HepG2 (cell line): ENCODE results near the gene ZNF653. TPM values are rescaled to one million over a fixed set of nuclear protein-coding genes. Genes with fewer than 3 reads are reported as not detected.

Experiments
- FOSL1 ChIP-seq: sonication (generic); formaldehyde crosslinking; IDR thresholded peaks from 2 replicates; pipeline ENCODE4 v1.9.0; 2021; ENCODE audit warnings: missing genetic modification reagents, borderline replicate concordance
- KLF13 ChIP-seq: sonication (generic); formaldehyde crosslinking; IDR thresholded peaks from 2 replicates; pipeline ENCODE4 v1.4.0; 2020; ENCODE audit warnings: mild to moderate bottlenecking, missing genetic modification reagents
- ZNF251 ChIP-seq: sonication (generic); formaldehyde crosslinking; IDR thresholded peaks from 2 replicates; pipeline ENCODE4 v1.9.0; 2021; ENCODE audit warnings: mild to moderate bottlenecking, missing genetic modification reagents
- ZNF44 ChIP-seq: sonication (generic); formaldehyde crosslinking; IDR thresholded peaks from 2 replicates; pipeline ENCODE4 v1.5.1; 2020; ENCODE audit warnings: mild to moderate bottlenecking, missing genetic modification reagents
- ZNF460 ChIP-seq: sonication (generic); formaldehyde crosslinking; IDR thresholded peaks from 2 replicates; pipeline ENCODE4 v1.5.1; 2020; ENCODE audit warnings: missing genetic modification reagents, mild to moderate bottlenecking, borderline replicate concordance
- polyA plus RNA-seq, 8 experiments: library from polyadenylated mRNA; depleted of rRNA in 3 of 8; stranded (reverse) in 7 of 8; unstranded in 1 of 8; fragments of >200 nt; fragmentation: Illumina TruSeq in 4 of 8; extraction: Trizol in 4 of 8; gene quantifications; 2 replicates each; pipeline versions ENCODE4 v1.2.1 to v1.2.3, GENCODE V29; 2011 to 2016; ENCODE audit warnings: low read depth in 4 of 8, missing spikeins in 1 of 8, mixed read lengths in 1 of 8; ENCODE audit not compliant: insufficient read depth in 1 of 8
- total RNA-seq, 5 experiments: library from RNA; depleted of rRNA; stranded (reverse); fragments of >200 nt; fragmentation: Illumina TruSeq; extraction: Trizol; gene quantifications; 2 replicates each; pipeline ENCODE4 v1.2.3, GENCODE V29; 2016; ENCODE audit warnings: low read depth in 1 of 5
- TF ChIP-seq, protein P1 (sequence below): sonication (generic); formaldehyde crosslinking; IDR thresholded peaks from 2 replicates; pipeline ENCODE4 v1.5.1; 2020; ENCODE audit warnings: mild to moderate bottlenecking, missing genetic modification reagents, moderate library complexity
- TF ChIP-seq, protein P2 (sequence below): sonication (generic); formaldehyde crosslinking; IDR thresholded peaks from 2 replicates; pipeline ENCODE4 v1.4.0; 2020; ENCODE audit warnings: missing genetic modification reagents, mild to moderate bottlenecking, borderline replicate concordance
- TF ChIP-seq, protein P3 (sequence below): sonication (generic); formaldehyde crosslinking; IDR thresholded peaks from 2 replicates; pipeline ENCODE4 v1.8.1; 2022; ENCODE audit warnings: low read depth, mild to moderate bottlenecking, missing genetic modification reagents
- TF ChIP-seq, protein P4 (sequence below): IDR thresholded peaks from 2 replicates; pipeline ENCODE4 v1.6.1; 2016; ENCODE audit warnings: missing compliant biosample characterization, missing genetic modification reagents, borderline replicate concordance
- TF ChIP-seq, protein P5 (sequence below): sonication (generic); formaldehyde crosslinking; IDR thresholded peaks from 2 replicates; pipeline ENCODE4 v1.5.0; 2020; ENCODE audit warnings: mild to moderate bottlenecking, missing genetic modification reagents

ZNF653 gene
- total and polyA plus RNA-seq, 2 of the 13 experiments (the other 11 are each of a cell fraction or from before 2014, with no cell fraction given), result 4.7 to 7.1 TPM

DNA sequence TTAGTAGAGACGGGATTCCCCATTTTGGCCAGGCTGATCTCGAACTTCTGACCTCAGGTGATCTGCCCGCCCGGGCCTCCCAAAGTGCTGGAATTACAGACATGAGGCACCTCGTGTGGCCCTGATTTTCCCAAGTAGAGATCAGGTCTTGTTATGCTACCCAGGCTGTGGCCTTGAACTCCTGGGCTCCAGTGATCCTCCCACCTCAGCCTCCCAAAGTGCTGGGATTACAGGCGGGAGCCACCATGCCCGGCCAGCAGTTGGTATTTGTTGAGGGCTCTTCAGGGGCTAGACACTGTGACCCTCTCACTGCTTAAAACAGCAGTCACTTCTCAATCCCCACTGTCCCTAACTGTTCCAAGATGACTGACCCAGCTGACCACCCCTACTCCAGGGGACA is 16.3 kb downstream of the ZNF653 start (continued):
- TF ChIP-seq, protein P1, sequence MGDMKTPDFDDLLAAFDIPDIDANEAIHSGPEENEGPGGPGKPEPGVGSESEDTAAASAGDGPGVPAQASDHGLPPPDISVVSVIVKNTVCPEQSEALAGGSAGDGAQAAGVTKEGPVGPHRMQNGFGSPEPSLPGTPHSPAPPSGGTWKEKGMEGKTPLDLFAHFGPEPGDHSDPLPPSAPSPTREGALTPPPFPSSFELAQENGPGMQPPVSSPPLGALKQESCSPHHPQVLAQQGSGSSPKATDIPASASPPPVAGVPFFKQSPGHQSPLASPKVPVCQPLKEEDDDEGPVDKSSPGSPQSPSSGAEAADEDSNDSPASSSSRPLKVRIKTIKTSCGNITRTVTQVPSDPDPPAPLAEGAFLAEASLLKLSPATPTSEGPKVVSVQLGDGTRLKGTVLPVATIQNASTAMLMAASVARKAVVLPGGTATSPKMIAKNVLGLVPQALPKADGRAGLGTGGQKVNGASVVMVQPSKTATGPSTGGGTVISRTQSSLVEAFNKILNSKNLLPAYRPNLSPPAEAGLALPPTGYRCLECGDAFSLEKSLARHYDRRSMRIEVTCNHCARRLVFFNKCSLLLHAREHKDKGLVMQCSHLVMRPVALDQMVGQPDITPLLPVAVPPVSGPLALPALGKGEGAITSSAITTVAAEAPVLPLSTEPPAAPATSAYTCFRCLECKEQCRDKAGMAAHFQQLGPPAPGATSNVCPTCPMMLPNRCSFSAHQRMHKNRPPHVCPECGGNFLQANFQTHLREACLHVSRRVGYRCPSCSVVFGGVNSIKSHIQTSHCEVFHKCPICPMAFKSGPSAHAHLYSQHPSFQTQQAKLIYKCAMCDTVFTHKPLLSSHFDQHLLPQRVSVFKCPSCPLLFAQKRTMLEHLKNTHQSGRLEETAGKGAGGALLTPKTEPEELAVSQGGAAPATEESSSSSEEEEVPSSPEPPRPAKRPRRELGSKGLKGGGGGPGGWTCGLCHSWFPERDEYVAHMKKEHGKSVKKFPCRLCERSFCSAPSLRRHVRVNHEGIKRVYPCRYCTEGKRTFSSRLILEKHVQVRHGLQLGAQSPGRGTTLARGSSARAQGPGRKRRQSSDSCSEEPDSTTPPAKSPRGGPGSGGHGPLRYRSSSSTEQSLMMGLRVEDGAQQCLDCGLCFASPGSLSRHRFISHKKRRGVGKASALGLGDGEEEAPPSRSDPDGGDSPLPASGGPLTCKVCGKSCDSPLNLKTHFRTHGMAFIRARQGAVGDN (CRISPR knock-in tag), result 0 out of 2 replicates have a peak, but pooled peaks have one; percentile 27
- TF ChIP-seq ZNF44 (CRISPR knock-in tag) (no peak), KLF13 (no peak), ZNF251 (CRISPR knock-in tag) (no peak), FOSL1 (no peak), ZNF460 (peak; percentile 65)
- TF ChIP-seq, protein P2, sequence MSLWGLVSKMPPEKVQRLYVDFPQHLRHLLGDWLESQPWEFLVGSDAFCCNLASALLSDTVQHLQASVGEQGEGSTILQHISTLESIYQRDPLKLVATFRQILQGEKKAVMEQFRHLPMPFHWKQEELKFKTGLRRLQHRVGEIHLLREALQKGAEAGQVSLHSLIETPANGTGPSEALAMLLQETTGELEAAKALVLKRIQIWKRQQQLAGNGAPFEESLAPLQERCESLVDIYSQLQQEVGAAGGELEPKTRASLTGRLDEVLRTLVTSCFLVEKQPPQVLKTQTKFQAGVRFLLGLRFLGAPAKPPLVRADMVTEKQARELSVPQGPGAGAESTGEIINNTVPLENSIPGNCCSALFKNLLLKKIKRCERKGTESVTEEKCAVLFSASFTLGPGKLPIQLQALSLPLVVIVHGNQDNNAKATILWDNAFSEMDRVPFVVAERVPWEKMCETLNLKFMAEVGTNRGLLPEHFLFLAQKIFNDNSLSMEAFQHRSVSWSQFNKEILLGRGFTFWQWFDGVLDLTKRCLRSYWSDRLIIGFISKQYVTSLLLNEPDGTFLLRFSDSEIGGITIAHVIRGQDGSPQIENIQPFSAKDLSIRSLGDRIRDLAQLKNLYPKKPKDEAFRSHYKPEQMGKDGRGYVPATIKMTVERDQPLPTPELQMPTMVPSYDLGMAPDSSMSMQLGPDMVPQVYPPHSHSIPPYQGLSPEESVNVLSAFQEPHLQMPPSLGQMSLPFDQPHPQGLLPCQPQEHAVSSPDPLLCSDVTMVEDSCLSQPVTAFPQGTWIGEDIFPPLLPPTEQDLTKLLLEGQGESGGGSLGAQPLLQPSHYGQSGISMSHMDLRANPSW (CRISPR knock-in tag), result no peak
- TF ChIP-seq, protein P3, sequence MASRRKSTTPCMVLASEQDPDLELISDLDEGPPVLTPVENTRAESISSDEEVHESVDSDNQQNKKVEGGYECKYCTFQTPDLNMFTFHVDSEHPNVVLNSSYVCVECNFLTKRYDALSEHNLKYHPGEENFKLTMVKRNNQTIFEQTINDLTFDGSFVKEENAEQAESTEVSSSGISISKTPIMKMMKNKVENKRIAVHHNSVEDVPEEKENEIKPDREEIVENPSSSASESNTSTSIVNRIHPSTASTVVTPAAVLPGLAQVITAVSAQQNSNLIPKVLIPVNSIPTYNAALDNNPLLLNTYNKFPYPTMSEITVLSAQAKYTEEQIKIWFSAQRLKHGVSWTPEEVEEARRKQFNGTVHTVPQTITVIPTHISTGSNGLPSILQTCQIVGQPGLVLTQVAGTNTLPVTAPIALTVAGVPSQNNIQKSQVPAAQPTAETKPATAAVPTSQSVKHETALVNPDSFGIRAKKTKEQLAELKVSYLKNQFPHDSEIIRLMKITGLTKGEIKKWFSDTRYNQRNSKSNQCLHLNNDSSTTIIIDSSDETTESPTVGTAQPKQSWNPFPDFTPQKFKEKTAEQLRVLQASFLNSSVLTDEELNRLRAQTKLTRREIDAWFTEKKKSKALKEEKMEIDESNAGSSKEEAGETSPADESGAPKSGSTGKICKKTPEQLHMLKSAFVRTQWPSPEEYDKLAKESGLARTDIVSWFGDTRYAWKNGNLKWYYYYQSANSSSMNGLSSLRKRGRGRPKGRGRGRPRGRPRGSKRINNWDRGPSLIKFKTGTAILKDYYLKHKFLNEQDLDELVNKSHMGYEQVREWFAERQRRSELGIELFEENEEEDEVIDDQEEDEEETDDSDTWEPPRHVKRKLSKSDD (CRISPR knock-in tag), result no peak
- TF ChIP-seq, protein P4, sequence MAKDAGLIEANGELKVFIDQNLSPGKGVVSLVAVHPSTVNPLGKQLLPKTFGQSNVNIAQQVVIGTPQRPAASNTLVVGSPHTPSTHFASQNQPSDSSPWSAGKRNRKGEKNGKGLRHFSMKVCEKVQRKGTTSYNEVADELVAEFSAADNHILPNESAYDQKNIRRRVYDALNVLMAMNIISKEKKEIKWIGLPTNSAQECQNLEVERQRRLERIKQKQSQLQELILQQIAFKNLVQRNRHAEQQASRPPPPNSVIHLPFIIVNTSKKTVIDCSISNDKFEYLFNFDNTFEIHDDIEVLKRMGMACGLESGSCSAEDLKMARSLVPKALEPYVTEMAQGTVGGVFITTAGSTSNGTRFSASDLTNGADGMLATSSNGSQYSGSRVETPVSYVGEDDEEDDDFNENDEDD (CRISPR knock-in tag), result no peak
- TF ChIP-seq, protein P5, sequence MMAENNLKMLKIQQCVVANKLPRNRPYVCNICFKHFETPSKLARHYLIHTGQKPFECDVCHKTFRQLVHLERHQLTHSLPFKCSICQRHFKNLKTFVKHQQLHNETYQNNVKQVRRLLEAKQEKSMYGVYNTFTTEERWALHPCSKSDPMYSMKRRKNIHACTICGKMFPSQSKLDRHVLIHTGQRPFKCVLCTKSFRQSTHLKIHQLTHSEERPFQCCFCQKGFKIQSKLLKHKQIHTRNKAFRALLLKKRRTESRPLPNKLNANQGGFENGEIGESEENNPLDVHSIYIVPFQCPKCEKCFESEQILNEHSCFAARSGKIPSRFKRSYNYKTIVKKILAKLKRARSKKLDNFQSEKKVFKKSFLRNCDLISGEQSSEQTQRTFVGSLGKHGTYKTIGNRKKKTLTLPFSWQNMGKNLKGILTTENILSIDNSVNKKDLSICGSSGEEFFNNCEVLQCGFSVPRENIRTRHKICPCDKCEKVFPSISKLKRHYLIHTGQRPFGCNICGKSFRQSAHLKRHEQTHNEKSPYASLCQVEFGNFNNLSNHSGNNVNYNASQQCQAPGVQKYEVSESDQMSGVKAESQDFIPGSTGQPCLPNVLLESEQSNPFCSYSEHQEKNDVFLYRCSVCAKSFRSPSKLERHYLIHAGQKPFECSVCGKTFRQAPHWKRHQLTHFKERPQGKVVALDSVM, result peak; percentile 91
